Bronchial epithelial cell (primary cell): ENCODE results near the gene TMEM238. TPM values are rescaled to one million over a fixed set of nuclear protein-coding genes. Genes with fewer than 3 reads are reported as not detected.

Source experiments
- DNase-seq: peaks from one replicate; pipeline ENCODE4 v3.0.0-alpha.2; 2010; ENCODE audit warnings: low read depth
- FAIRE-seq: peaks from 2 replicates; lab custom pipeline; 2011; peaks lifted over from hg19 to GRCh38; lab: Jason Lieb, UNC
- H3K27me3 ChIP-seq: 2 replicates; pipeline ENCODE4 v1.5.1; 2011; ENCODE audit warnings: low read length; ENCODE audit not compliant: control insufficient read depth, insufficient read depth
- H3K36me3 ChIP-seq: 2 replicates; pipeline ENCODE4 v1.5.1; 2011; ENCODE audit warnings: low read length; ENCODE audit not compliant: control insufficient read depth, insufficient read depth
- H3K4me3 ChIP-seq: 2 replicates; pipeline ENCODE4 v1.5.1; 2011; ENCODE audit warnings: mild to moderate bottlenecking, low read depth, low read length, control low read depth
- CTCF ChIP-seq: IDR thresholded peaks from 2 replicates; pipeline ENCODE4 v1.5.1; 2011; ENCODE audit warnings: mild to moderate bottlenecking, moderate library complexity, low read length, control low read depth, inconsistent platforms; ENCODE audit not compliant: insufficient read depth, severe bottlenecking
- total RNA-seq: library from RNA; depleted of rRNA; stranded (reverse); fragments of >200 nt; gene quantifications from 2 replicates; pipeline ENCODE4 v1.2.1, GENCODE V29; 2014

Gene TMEM238
- 3.1 and 10.0 TPM in 2 replicates for total RNA-seq

- no peak for TF ChIP-seq CTCF
- DNase-seq (no peak), FAIRE-seq (no peak)
- Histone ChIP-seq H3K36me3 (peaks cover 28% of the 10 kb centered on the region), H3K4me3 (peak within 1 kb of the TSS; percentile 77), H3K27me3 (no peaks in the 10 kb centered on the region)
Observed at GRCh38 chr19:55384131-55384919, at the start of gene TMEM238. Gene TMEM238, minus strand, starts transcription at chr19:55384292. Its CDS starts 33 bp downstream, at chr19:55384259.

- H3K27me3 ChIP-seq: peaks cover 2% of the 10 kb centered on the region
- no peaks in the 10 kb centered on the region for H3K36me3 ChIP-seq
- FAIRE-seq: no peak
- no peak overlapping the region for H3K4me3 ChIP-seq
- DNase-seq: no peak
- no peak for TF ChIP-seq CTCF
Observed at GRCh38 chr19:55433292-55433691, 49.2 kb upstream of the TMEM238 start.

GRCh38 chr19:55432241-55432959 lies 48.3 kb upstream of the TMEM238 start:
- DNase-seq: no peak
- FAIRE-seq: peak; percentile 66
- TF ChIP-seq CTCF: no peak
- H3K4me3 ChIP-seq: no peak overlapping the region
- no peaks in the 10 kb centered on the region for H3K27me3 ChIP-seq
- H3K36me3 ChIP-seq: no peaks in the 10 kb centered on the region

GRCh38 chr19:55431183-55431582 lies 47.1 kb upstream of the TMEM238 start:
- TF ChIP-seq CTCF: no peak
- no peak for FAIRE-seq
- H3K4me3 ChIP-seq: no peak overlapping the region

GRCh38 chr19:55426042-55426441 lies 42.0 kb upstream of the TMEM238 start:
- Histone ChIP-seq H3K4me3 (no peak overlapping the region), H3K27me3 (no peaks in the 10 kb centered on the region), H3K36me3 (no peaks in the 10 kb centered on the region)
- FAIRE-seq: no peak
- TF ChIP-seq CTCF: no peak
- DNase-seq: no peak

More at GRCh38 chr19:55431183-55431582, 47.1 kb upstream of the TMEM238 start:
- Histone ChIP-seq H3K36me3 (no peaks in the 10 kb centered on the region), H3K27me3 (no peaks in the 10 kb centered on the region)
- DNase-seq: no peak
